Caki2 (cell line): Measurements from ENCODE around the gene MTRF1. TPM values are rescaled to one million over a fixed set of nuclear protein-coding genes. Genes with fewer than 3 reads are reported as not detected.
"Not testable (repeated sequence)": the region's sequence is repeated elsewhere in the genome, so short reads cannot be mapped to it uniquely, and the experiment has no call there.

Experiments
- DNase-seq: peaks from one replicate; pipeline ENCODE4 v3.0.0-alpha.2; 2015; ENCODE audit warnings: low read depth
- in situ Hi-C: cut with HindIII; loops from 2 replicates; pipeline ENCODE4 v1.10.0; 2016; ENCODE audit warnings: low sequenced_read_pairs, low pct_unique_long_range_greater_than_20kb, mixed read lengths
- total RNA-seq: library from RNA; depleted of rRNA; stranded (reverse); fragments of >200 nt; shearing (Covaris generic); gene quantifications from 2 replicates; pipeline ENCODE4 v1.2.3, GENCODE V29; 2014; ENCODE audit warnings: low replicate concordance

Gene MTRF1
- total RNA-seq, 1 experiment from 2014 or later = 4.3 TPM

GRCh38 chr13:41286370-41286769, 23.0 kb upstream of the MTRF1 start:
- no peak for DNase-seq
- in situ Hi-C loops = no loop called here

DNA sequence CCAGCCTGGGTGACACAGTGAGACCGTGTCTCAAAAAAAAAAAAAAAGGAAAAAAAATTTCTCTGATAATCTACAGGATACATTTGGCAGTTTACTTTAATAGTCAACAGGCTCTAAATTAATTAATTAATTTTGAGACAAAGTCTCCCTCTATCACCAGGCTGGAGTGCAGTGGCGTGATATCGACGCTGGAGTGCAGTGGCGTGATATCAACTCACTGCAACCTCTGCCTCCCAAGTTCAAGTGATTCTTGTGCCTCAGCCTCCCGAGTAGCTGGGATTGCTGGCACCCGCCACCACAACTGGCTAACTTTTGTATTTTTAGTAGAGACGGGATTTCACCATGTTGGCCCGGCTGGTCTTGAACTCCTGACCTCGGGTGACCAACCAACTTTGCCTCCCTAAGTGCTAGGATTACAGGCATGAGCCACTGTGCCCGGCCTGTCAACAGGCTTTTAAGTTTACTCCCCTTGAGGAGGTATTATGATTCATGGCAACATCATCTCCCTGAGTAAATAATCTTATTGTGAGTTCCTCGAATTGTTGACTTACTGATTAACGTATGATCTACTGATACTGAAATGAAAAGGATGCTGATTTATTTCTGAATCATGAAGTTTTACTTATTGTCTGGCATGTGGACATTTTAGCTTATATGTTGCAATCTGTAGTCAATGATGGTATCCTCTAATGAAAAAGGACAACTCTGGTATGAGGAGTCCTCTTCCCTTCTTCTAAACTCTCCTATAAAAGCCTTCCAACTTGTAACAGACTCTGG, 21.3 kb upstream of the MTRF1 start:
- in situ Hi-C loops = no loop called here
- peak; percentile 44 for DNase-seq

GRCh38 chr13:41282129-41282571, 18.8 kb upstream of the MTRF1 start:
- in situ Hi-C loops = no loop called here
- DNase-seq = peak; percentile 58

- DNase-seq, in situ Hi-C loops: not testable (repeated sequence)
Observed at GRCh38 chr13:41279156-41279555, 15.8 kb upstream of the MTRF1 start.

GRCh38 chr13:41276824-41277223, 13.4 kb upstream of the MTRF1 start:
- in situ Hi-C loops = no loop called here

GRCh38 chr13:41274881-41275280, 11.5 kb upstream of the MTRF1 start:
- no peak for DNase-seq
- in situ Hi-C loops = no loop called here

More at GRCh38 chr13:41276824-41277223, 13.4 kb upstream of the MTRF1 start:
- no peak for DNase-seq

DNA sequence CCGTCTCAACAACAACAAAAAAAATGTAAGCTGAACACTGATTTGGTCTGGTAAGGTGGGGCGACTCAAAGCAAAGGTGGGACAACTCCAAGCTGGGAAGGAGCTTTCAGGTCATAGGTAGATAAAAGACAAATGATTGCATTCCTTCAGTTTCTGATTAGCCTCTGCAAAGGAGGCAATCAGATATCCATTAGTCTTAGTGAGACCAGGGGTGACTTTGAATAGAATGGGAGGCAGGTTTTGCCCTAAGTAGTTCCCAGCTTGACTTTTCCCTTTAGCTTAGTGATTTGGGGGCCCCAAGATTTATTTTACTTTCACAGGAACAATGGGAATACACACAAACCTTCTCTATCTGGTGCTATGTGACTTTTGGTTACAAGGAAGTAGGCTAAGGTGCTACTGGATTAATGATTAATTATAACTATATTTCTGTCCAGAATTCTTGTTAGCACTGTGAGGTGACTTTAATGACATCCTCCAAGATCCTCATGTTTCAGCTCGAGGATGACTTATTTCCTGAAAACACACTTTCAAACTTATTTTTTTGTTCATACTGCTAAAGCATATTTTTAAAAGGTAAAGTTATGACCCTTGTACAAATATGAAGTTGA, 10.6 kb upstream of the MTRF1 start:
- peak; percentile 25 for DNase-seq
- in situ Hi-C loops = no loop called here

DNA sequence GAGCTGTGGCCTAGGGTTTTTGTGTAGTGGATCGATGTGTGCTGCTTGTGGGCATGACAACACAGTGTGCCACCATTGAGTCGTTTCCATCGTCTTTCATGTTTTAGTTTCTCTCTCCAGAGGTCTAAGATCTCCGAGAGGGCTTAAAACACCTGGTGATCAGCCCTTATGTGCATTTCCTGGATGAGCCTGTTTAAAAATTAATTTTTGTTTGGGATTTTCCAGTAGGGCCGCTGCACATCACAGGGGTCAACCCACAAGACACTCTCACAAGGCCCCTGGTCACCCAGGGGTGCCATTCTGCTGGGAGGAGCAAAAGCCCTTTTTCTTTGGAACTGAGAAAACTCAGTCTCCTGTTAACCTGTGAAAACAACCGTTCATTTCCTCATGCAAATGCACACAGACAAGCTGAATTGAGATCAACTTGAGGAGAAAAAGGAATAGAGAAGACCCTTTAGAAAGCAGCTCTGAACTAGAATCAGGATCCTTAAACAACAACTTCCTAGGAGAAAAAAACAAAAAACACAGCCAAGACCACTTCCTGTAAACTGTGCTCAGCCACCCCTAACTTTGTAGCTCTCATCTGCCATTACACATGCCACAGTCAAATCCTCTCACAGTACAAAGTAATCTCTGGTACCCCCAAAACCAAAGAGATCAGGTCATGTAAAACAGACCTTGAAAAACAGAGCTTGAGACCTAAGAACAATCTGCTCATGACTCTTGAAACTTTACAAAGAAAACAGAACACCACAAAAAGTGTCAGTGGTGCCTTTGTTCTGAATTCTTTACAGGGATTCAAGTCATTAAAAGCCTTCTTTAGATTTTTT, 8.3 kb upstream of the MTRF1 start:
- peak; percentile 14 for DNase-seq
- in situ Hi-C loops = no loop called here

- in situ Hi-C loops = no loop called here
- peak; percentile 35 for DNase-seq
Observed at GRCh38 chr13:41268764-41269163, 5.4 kb upstream of the MTRF1 start.

- no peak for DNase-seq
- in situ Hi-C loops = no loop called here
Observed at GRCh38 chr13:41267106-41267505, 3.7 kb upstream of the MTRF1 start.

DNA sequence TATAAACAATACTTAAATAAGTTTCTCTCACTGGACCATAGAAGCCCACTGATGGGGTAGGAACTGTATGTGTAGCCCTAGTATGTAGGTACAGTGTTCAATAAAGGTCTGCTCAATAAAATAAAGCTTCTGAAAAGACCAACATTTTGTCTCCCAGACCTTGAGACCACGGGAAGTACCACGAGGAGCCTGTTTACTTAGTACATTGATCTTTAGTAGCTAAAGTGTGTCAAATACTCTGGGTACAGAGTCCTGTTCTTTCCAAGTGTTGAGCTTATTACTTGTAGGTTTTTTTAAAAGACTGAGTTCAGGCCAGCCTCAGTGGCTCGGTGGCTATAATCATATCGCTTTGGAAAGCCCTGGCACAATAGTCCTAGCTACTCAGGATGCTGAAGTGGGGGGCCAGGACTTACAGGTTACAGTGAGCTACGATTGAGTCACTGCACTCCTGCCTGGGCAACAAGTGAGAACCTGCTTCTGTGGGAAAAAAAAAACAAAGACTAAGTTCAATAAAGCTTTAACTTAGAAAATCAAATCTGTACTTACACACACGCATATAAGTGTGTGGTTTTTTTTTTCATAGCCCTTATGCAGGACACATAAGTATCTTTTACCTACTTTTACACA, 3.4 kb downstream of the MTRF1 start:
- no peak for DNase-seq
- in situ Hi-C loops = no loop called here

- no peak for DNase-seq
- in situ Hi-C loops = no loop called here
Observed at GRCh38 chr13:41257535-41257934, 5.8 kb downstream of the MTRF1 start.

GRCh38 chr13:41254902-41255301, 8.5 kb downstream of the MTRF1 start:
- in situ Hi-C loops = no loop called here
- no peak for DNase-seq

GRCh38 chr13:41250993-41251392, 12.4 kb downstream of the MTRF1 start:
- in situ Hi-C loops = no loop called here

GRCh38 chr13:41246969-41247680, 16.3 kb downstream of the MTRF1 start:
- in situ Hi-C loops = no loop called here
- no peak for DNase-seq

More at GRCh38 chr13:41250993-41251392, 12.4 kb downstream of the MTRF1 start:
- DNase-seq = no peak

DNA sequence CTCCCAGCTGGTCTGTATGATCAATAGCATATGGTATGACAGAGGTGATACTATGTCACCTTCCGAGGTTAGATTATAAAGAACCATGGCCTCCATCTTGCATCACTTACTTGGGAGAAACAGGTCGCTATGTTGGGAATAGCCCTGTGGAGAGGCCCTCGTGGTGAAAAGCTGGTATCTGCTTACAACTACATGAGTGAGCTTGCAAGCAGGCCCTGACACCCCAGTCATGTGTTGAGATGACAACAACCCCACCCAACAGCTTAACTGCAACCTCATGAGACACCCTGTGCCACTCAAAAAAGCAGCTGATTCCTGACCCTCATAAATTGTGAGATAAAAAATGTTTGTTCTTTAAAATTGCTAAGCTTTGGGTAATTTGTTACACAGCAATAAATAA, 18.8 kb downstream of the MTRF1 start:
- in situ Hi-C loops = no loop called here
- no peak for DNase-seq

- DNase-seq = no peak
- in situ Hi-C loops = no loop called here
Observed at GRCh38 chr13:41241626-41242025, 21.8 kb downstream of the MTRF1 start.

- no peak for DNase-seq
- in situ Hi-C loops = no loop called here
Observed at GRCh38 chr13:41236369-41236768, 27.0 kb downstream of the MTRF1 start.
